HG02885 (cell line): ENCODE measurements around the gene SLCO3A1.
"Not testable (repeated sequence)": the region's sequence is repeated elsewhere in the genome, so short reads cannot be mapped to it uniquely, and the experiment has no call there.

Experiments
- ATAC-seq: cut with Tn5 transposase; IDR thresholded peaks from one replicate; pipeline ENCODE4 v1.9.1; 2021; ENCODE audit warnings: mild to moderate bottlenecking; ENCODE audit not compliant: unreplicated experiment, poor library complexity

SLCO3A1 gene

GRCh38 chr15:92053753-92054316 lies 200.3 kb downstream of the SLCO3A1 start:
- no peak for ATAC-seq

GRCh38 chr15:92056875-92057274 lies 203.4 kb downstream of the SLCO3A1 start:
- no peak for ATAC-seq

- ATAC-seq: no peak
These were observed 205.8 kb downstream of the SLCO3A1 start for GRCh38 chr15:92059036-92059970.

GRCh38 chr15:92059971-92060311 lies 206.4 kb downstream of the SLCO3A1 start:
- not testable (repeated sequence) for ATAC-seq

- ATAC-seq: no peak
These were observed 208.1 kb downstream of the SLCO3A1 start for GRCh38 chr15:92061511-92062195.

- no peak for ATAC-seq
These were observed 209.0 kb downstream of the SLCO3A1 start for GRCh38 chr15:92062505-92062904.

- peak; percentile 57 for ATAC-seq
These were observed 214.6 kb downstream of the SLCO3A1 start for GRCh38 chr15:92068121-92068520.

- peak; percentile 41 for ATAC-seq
These were observed 216.1 kb downstream of the SLCO3A1 start for GRCh38 chr15:92069308-92070250.

- not testable (repeated sequence) for ATAC-seq
These were observed 216.7 kb downstream of the SLCO3A1 start for GRCh38 chr15:92070251-92070650.

- no peak for ATAC-seq
These were observed 217.6 kb downstream of the SLCO3A1 start for GRCh38 chr15:92071045-92071634.

- no peak for ATAC-seq
These were observed 219.7 kb downstream of the SLCO3A1 start for GRCh38 chr15:92073044-92073785.

GRCh38 chr15:92074101-92074500 lies 220.6 kb downstream of the SLCO3A1 start:
- no peak for ATAC-seq

- ATAC-seq: no peak
These were observed 221.1 kb downstream of the SLCO3A1 start for GRCh38 chr15:92074646-92075045.

- ATAC-seq: no peak
These were observed 222.3 kb downstream of the SLCO3A1 start for GRCh38 chr15:92075764-92076163.

- no peak for ATAC-seq
These were observed 223.0 kb downstream of the SLCO3A1 start for GRCh38 chr15:92076541-92076940.

GRCh38 chr15:92077353-92078085 lies 224.0 kb downstream of the SLCO3A1 start:
- ATAC-seq: no peak

- no peak for ATAC-seq
These were observed 224.8 kb downstream of the SLCO3A1 start for GRCh38 chr15:92078270-92078669.

- ATAC-seq: no peak
These were observed 225.5 kb downstream of the SLCO3A1 start for GRCh38 chr15:92079047-92079446.
